Esophagus squamous epithelium (tissue), 5 donors: ENCODE measurements around the gene SCN2A. TPM values are rescaled to one million over a fixed set of nuclear protein-coding genes. Genes with fewer than 3 reads are reported as not detected.

Source experiments
- DNase-seq: peaks from one replicate; lab custom pipeline; 2025; lab: John Stamatoyannopoulos, UW
- H3K27ac ChIP-seq, 4 donors: fragments of 200-600 bp; sonication (generic); one replicate each; pipeline ENCODE4 v1.5.1; 2016 to 2019; ENCODE audit warnings: mild to moderate bottlenecking in 1 of 4
- H3K27me3 ChIP-seq, 4 donors: fragments of 200-600 bp; sonication (generic); 1 replicate in 3 of 4; 2 replicates in 1 of 4; pipeline versions ENCODE4 v1.5.1 to v1.6.0; 2017 to 2021; ENCODE audit warnings: antibody characterized with exemption in 1 of 4
- H3K36me3 ChIP-seq, 3 donors: fragments of 200-600 bp; sonication (generic); one replicate each; pipeline ENCODE4 v1.5.1; 2016 to 2019
- H3K4me1 ChIP-seq, 3 donors: fragments of 200-600 bp; sonication (generic); one replicate each; pipeline ENCODE4 v1.5.1; 2017 to 2019
- H3K4me3 ChIP-seq, 4 donors: fragments of 200-600 bp; sonication (generic); 1 replicate in 3 of 4; 2 replicates in 1 of 4; pipeline ENCODE4 v1.5.1; 2016 to 2019; ENCODE audit warnings: mild to moderate bottlenecking in 2 of 4, moderate library complexity in 1 of 4
- H3K9me3 ChIP-seq, 3 donors: fragments of 200-600 bp; sonication (generic); one replicate each; pipeline ENCODE4 v1.5.1; 2016 to 2019
- CTCF ChIP-seq, 6 experiments: fragments of 450-650 bp in 4 of 6; fragments of 200-600 bp in 2 of 6; sonication (generic) in 2 of 6; IDR thresholded peaks; one replicate each; pipeline ENCODE4 v1.5.1; 2016 to 2019; ENCODE audit warnings: antibody characterized with exemption in 6 of 6, mild to moderate bottlenecking in 4 of 6, moderate library complexity in 4 of 6
- POLR2A ChIP-seq, 4 donors: fragments of 450-650 bp; IDR thresholded peaks; one replicate each; pipeline ENCODE4 v1.6.1; 2017; ENCODE audit warnings: antibody characterized with exemption in 4 of 4, mild to moderate bottlenecking in 4 of 4, moderate library complexity in 3 of 4
- WGBS, 2 donors: methylation state at CpG; one replicate each; pipeline ENCODE4 v1.1.5; 2018; 5-methylcytosine and 5-hydroxymethylcytosine counted together
- intact Hi-C: fragments of 100-400 bp; cut with DNase I; formaldehyde crosslinking; loops from one replicate; pipeline ENCODE4 v1.15.0; 2022
- total RNA-seq, 4 donors: library from RNA; depleted of rRNA; stranded (reverse); fragments of >200 nt; gene quantifications; one replicate each; pipeline ENCODE4 v1.1.0, GENCODE V29; 2016
- donor health status: DM: yes; HTN: yes; CAD: no.

The SCN2A gene
- total RNA-seq, 4 donors from 2014 or later, result 0.21 TPM; not detected in 3

- no peak overlapping the region for H3K4me3 ChIP-seq
- no peaks in the 10 kb centered on the region for H3K36me3 ChIP-seq
- no peak overlapping the region for H3K27ac ChIP-seq
- intact Hi-C loops, result no loop called here
- H3K9me3 ChIP-seq, result no peaks in the 10 kb centered on the region
- no peaks in the 10 kb centered on the region for H3K27me3 ChIP-seq
- TF ChIP-seq POLR2A (IDR thresholded peaks at IDR 0.05) (no peak), CTCF (IDR thresholded peaks at IDR 0.05) (no peak)
- no peak for DNase-seq
- 90 to 100% methylated on average over 1 of the region's 1 CpG for WGBS, 2 donors
- H3K4me1 ChIP-seq, result no peaks in the 10 kb centered on the region
Measured at GRCh38 chr2:165417009-165417408, 177.8 kb downstream of the SCN2A start.

GRCh38 chr2:165420231-165420630 lies 181.0 kb downstream of the SCN2A start:
- no peaks in the 10 kb centered on the region for H3K9me3 ChIP-seq
- H3K27me3 ChIP-seq, result no peaks in the 10 kb centered on the region
- no peak overlapping the region for H3K27ac ChIP-seq
- no peaks in the 10 kb centered on the region for H3K36me3 ChIP-seq
- no peaks in the 10 kb centered on the region for H3K4me1 ChIP-seq
- DNase-seq, result no peak
- H3K4me3 ChIP-seq, result no peak overlapping the region
- intact Hi-C loops, result no loop called here
- TF ChIP-seq CTCF (IDR thresholded peaks at IDR 0.05) (no peak), POLR2A (IDR thresholded peaks at IDR 0.05) (no peak)

- 81 to 88% methylated on average over 3 of the region's 3 CpGs for WGBS, 2 donors
- Histone ChIP-seq H3K27me3 (no peaks in the 10 kb centered on the region), H3K4me1 (no peaks in the 10 kb centered on the region), H3K36me3 (no peaks in the 10 kb centered on the region), H3K9me3 (no peaks in the 10 kb centered on the region), H3K27ac (no peak overlapping the region), H3K4me3 (no peak overlapping the region)
- DNase-seq, result no peak
- TF ChIP-seq CTCF (IDR thresholded peaks at IDR 0.05), result no peak
- TF ChIP-seq POLR2A (IDR thresholded peaks at IDR 0.05), result no peak
- intact Hi-C loops, result no loop called here
Measured at GRCh38 chr2:165423081-165423480, 183.9 kb downstream of the SCN2A start.

- no peak for DNase-seq
- WGBS, 2 donors, result 71 to 77% methylated on average over 2 of the region's 2 CpGs
- intact Hi-C loops, result no loop called here
Measured at GRCh38 chr2:165425556-165425955, 186.3 kb downstream of the SCN2A start.

GRCh38 chr2:165427686-165428085 lies 188.5 kb downstream of the SCN2A start:
- WGBS, 2 donors, result 83% methylated on average over 4 of the region's 4 CpGs; no CpG with 5 or more reads in 1 of the 2 donors
- H3K4me3 ChIP-seq, result no peak overlapping the region
- H3K4me1 ChIP-seq, result no peaks in the 10 kb centered on the region
- intact Hi-C loops, result no loop called here
- H3K9me3 ChIP-seq, result no peaks in the 10 kb centered on the region
- no peak for TF ChIP-seq POLR2A (IDR thresholded peaks at IDR 0.05)
- TF ChIP-seq CTCF (IDR thresholded peaks at IDR 0.05), result no peak
- DNase-seq, result no peak
- H3K36me3 ChIP-seq, result no peaks in the 10 kb centered on the region
- no peaks in the 10 kb centered on the region for H3K27me3 ChIP-seq
- H3K27ac ChIP-seq, result no peak overlapping the region

More at GRCh38 chr2:165425556-165425955, 186.3 kb downstream of the SCN2A start:
- no peak overlapping the region for H3K4me3 ChIP-seq
- H3K36me3 ChIP-seq, result no peaks in the 10 kb centered on the region
- TF ChIP-seq CTCF (IDR thresholded peaks at IDR 0.05) (no peak), POLR2A (IDR thresholded peaks at IDR 0.05) (no peak)
- H3K27ac ChIP-seq, result no peak overlapping the region
- H3K9me3 ChIP-seq, result no peaks in the 10 kb centered on the region
- H3K27me3 ChIP-seq, result no peaks in the 10 kb centered on the region
- H3K4me1 ChIP-seq, result no peaks in the 10 kb centered on the region
